Parathyroid adenoma (tissue), 2 donors: ENCODE measurements around the gene SEMA4B.
A peak's percentile ranks its signal among the peaks of the same experiment; 100 is the strongest.
"Not testable (repeated sequence)": the region's sequence is repeated elsewhere in the genome, so short reads cannot be mapped to it uniquely, and the experiment has no call there.

ENCODE experiments used
- H2AFZ ChIP-seq: fragments of 300-600 bp; sonication (generic); one replicate; pipeline ENCODE4 v1.7.0; 2017; ENCODE audit warnings: antibody characterized with exemption, mild to moderate bottlenecking
- H3K27ac ChIP-seq: fragments of 300-600 bp; sonication (generic); one replicate; pipeline ENCODE4 v1.7.0; 2017
- H3K27me3 ChIP-seq: fragments of 300-600 bp; sonication (generic); one replicate; pipeline ENCODE4 v1.7.0; 2017; ENCODE audit warnings: low read length; ENCODE audit not compliant: control insufficient read depth, insufficient read depth
- H3K36me3 ChIP-seq: fragments of 300-600 bp; sonication (generic); one replicate; pipeline ENCODE4 v1.7.0; 2017; ENCODE audit warnings: low read length; ENCODE audit not compliant: control insufficient read depth, insufficient read depth
- H3K4me1 ChIP-seq: fragments of 300-600 bp; sonication (generic); one replicate; pipeline ENCODE4 v1.7.0; 2017; ENCODE audit warnings: control low read depth
- H3K4me2 ChIP-seq: fragments of 300-600 bp; sonication (generic); one replicate; pipeline ENCODE4 v1.7.0; 2017; ENCODE audit warnings: low read length
- H3K4me3 ChIP-seq: fragments of 300-600 bp; sonication (generic); one replicate; pipeline ENCODE4 v1.7.0; 2017; ENCODE audit warnings: low read depth, low read length
- H3K79me2 ChIP-seq: fragments of 300-600 bp; sonication (generic); one replicate; pipeline ENCODE4 v1.7.0; 2017; ENCODE audit warnings: control low read depth
- H3K9ac ChIP-seq: fragments of 300-600 bp; sonication (generic); one replicate; pipeline ENCODE4 v1.7.0; 2017; ENCODE audit warnings: mild to moderate bottlenecking
- H3K9me3 ChIP-seq: fragments of 300-600 bp; sonication (generic); one replicate; pipeline ENCODE4 v1.7.0; 2017; ENCODE audit warnings: low read length; ENCODE audit not compliant: control insufficient read depth
- CTCF ChIP-seq: fragments of 300-600 bp; sonication (generic); IDR thresholded peaks from one replicate; pipeline ENCODE4 v1.7.0; 2017; ENCODE audit warnings: antibody characterized with exemption, mild to moderate bottlenecking
- donor health status: primary hyperparathyroidism.

The SEMA4B gene

GRCh38 chr15:90187257-90187868 is 13.8 kb upstream of the SEMA4B start:
- Histone ChIP-seq H3K9ac (no peak overlapping the region), H3K27ac (no peak overlapping the region), H3K4me3 (no peak overlapping the region), H3K79me2 (no peaks in the 10 kb centered on the region), H3K9me3 (no peaks in the 10 kb centered on the region), H3K4me2 (no peak overlapping the region), H3K4me1 (peaks cover 12% of the 10 kb centered on the region), H3K27me3 (no peaks in the 10 kb centered on the region), H2AFZ (no peak overlapping the region), H3K36me3 (no peaks in the 10 kb centered on the region)
- TF ChIP-seq CTCF, result no peak

GRCh38 chr15:90188065-90188464 is 13.1 kb upstream of the SEMA4B start:
- H3K27ac ChIP-seq, H3K9me3 ChIP-seq, H3K27me3 ChIP-seq, H3K4me3 ChIP-seq, H3K4me2 ChIP-seq, H2AFZ ChIP-seq, H3K36me3 ChIP-seq, H3K9ac ChIP-seq, H3K79me2 ChIP-seq: not testable (repeated sequence)
- H3K4me1 ChIP-seq, result peaks cover 12% of the 10 kb centered on the region

GRCh38 chr15:90188914-90189748 is 12.0 kb upstream of the SEMA4B start:
- Histone ChIP-seq H3K9me3 (no peaks in the 10 kb centered on the region), H3K9ac (no peak overlapping the region), H3K79me2 (no peaks in the 10 kb centered on the region), H3K27me3 (no peaks in the 10 kb centered on the region), H2AFZ (no peak overlapping the region), H3K4me2 (no peak overlapping the region), H3K27ac (no peak overlapping the region), H3K4me1 (peaks cover 10% of the 10 kb centered on the region), H3K36me3 (no peaks in the 10 kb centered on the region), H3K4me3 (no peak overlapping the region)
- no peak for TF ChIP-seq CTCF

- no peaks in the 10 kb centered on the region for H3K9me3 ChIP-seq
- H3K36me3 ChIP-seq, result no peaks in the 10 kb centered on the region
- no peak overlapping the region for H3K4me3 ChIP-seq
- H3K4me1 ChIP-seq, result peaks cover 8% of the 10 kb centered on the region
- H2AFZ ChIP-seq, result no peak overlapping the region
- no peak overlapping the region for H3K27ac ChIP-seq
- H3K27me3 ChIP-seq, result no peaks in the 10 kb centered on the region
- H3K79me2 ChIP-seq, result no peaks in the 10 kb centered on the region
- TF ChIP-seq CTCF, result no peak
- H3K4me2 ChIP-seq, result no peak overlapping the region
- H3K9ac ChIP-seq, result no peak overlapping the region
Observed at GRCh38 chr15:90189781-90190467, 11.2 kb upstream of the SEMA4B start.

GRCh38 chr15:90190606-90191343 is 10.4 kb upstream of the SEMA4B start:
- Histone ChIP-seq H3K27me3 (no peaks in the 10 kb centered on the region), H3K9me3 (no peaks in the 10 kb centered on the region), H3K36me3 (no peaks in the 10 kb centered on the region), H3K4me3 (no peak overlapping the region), H3K79me2 (no peaks in the 10 kb centered on the region), H3K4me1 (peaks cover 8% of the 10 kb centered on the region), H2AFZ (no peak overlapping the region), H3K9ac (no peak overlapping the region), H3K4me2 (no peak overlapping the region), H3K27ac (peak overlapping the region; percentile 68)
- no peak for TF ChIP-seq CTCF
